HepG2 (cell line): Measurements from ENCODE around the gene KCTD15. TPM values are rescaled to one million over a fixed set of nuclear protein-coding genes. Genes with fewer than 3 reads are reported as not detected.

Experiments used
- ATAC-seq: fragments of 200-7000 bp; cut with Tn5 transposase; 3 replicates; pipeline ENCODE4 v1.9.1; 2020; ENCODE audit warnings: mild to moderate bottlenecking, moderate library complexity
- BruUV-seq: library from RNA; stranded (reverse); fragments of 400-500 nt; replicated peaks from 2 replicates; lab custom pipeline; 2021; lab: Mats Ljungman, UMichigan
- CTCF ChIA-PET: fragments of 300-600 bp; formaldehyde crosslinking; extraction: SDS; loops from one replicate; lab custom pipeline; 2021; ENCODE audit warnings: low total read pairs, inconsistent platforms, low intra/inter-chr PET ratio; lab: Yijun Ruan, JAX
- POLR2A ChIA-PET: fragments of 350-600 bp; sonication (Branson Sonifier 250); formaldehyde crosslinking; loops from one replicate; lab custom pipeline; 2020; ENCODE audit warnings: antibody characterized with exemption, inconsistent platforms; lab: Yijun Ruan, JAX
- DNase-seq: peaks from one replicate; pipeline ENCODE4 v3.0.0-alpha.2; 2015; ENCODE audit warnings: low spot score
- FAIRE-seq: peaks from 3 replicates; lab custom pipeline; 2011; peaks lifted over from hg19 to GRCh38; lab: Jason Lieb, UNC
- H2AFZ ChIP-seq: one replicate; pipeline ENCODE4 v1.6.1; 2011; ENCODE audit warnings: low read length, inconsistent platforms
- H3K27ac ChIP-seq: fragments of 300-600 bp; 3 replicates; pipeline ENCODE4 v1.8.0; 2011; ENCODE audit warnings: mixed run types, mild to moderate bottlenecking, mixed read lengths, low read length, inconsistent platforms; ENCODE audit not compliant: insufficient read depth; ENCODE audit errors: extremely low read length
- H3K27me3 ChIP-seq, 2 experiments: fragments of 200-600 bp in 1 of 2; 2 replicates in 1 of 2; 3 replicates in 1 of 2; pipeline versions ENCODE4 v1.6.0 to v1.8.0; 2011; ENCODE audit warnings: low read length in 2 of 2, mild to moderate bottlenecking in 2 of 2, moderate library complexity in 2 of 2, inconsistent platforms in 1 of 2; ENCODE audit not compliant: insufficient read depth in 2 of 2, control insufficient read depth in 1 of 2
- H3K36me3 ChIP-seq, 2 experiments: fragments of 200-600 bp in 1 of 2; replicated peaks in 1 of 2; 2 replicates in 1 of 2; 3 replicates in 1 of 2; pipeline versions ENCODE4 v1.5.1 to v1.8.0; 2011; ENCODE audit warnings: low read length in 2 of 2, inconsistent platforms in 1 of 2; ENCODE audit not compliant: insufficient read depth in 2 of 2, control insufficient read depth in 1 of 2
- H3K4me1 ChIP-seq: 2 replicates; pipeline ENCODE4 v1.5.1; 2012; ENCODE audit warnings: low read length, inconsistent platforms; ENCODE audit not compliant: insufficient read depth
- H3K4me2 ChIP-seq: 2 replicates; pipeline ENCODE4 v1.6.0; 2011; ENCODE audit warnings: low read depth, low read length, inconsistent platforms
- H3K4me3 ChIP-seq, 3 experiments: fragments of 200-600 bp in 1 of 3; sonication (generic), shearing (Covaris generic) in 1 of 3; replicated peaks in 1 of 3; 2 replicates each; pipeline ENCODE4 v1.5.1; 2011 to 2016; ENCODE audit warnings: low read length in 3 of 3, inconsistent platforms in 2 of 3, low read depth in 2 of 3, mild to moderate bottlenecking in 2 of 3, control low read depth in 1 of 3, mixed read lengths in 1 of 3; ENCODE audit not compliant: insufficient read depth in 1 of 3
- H3K79me2 ChIP-seq: one replicate; pipeline ENCODE4 v1.6.1; 2011; ENCODE audit warnings: low read length, inconsistent platforms; ENCODE audit not compliant: insufficient read depth
- H3K9ac ChIP-seq: 2 replicates; pipeline ENCODE4 v1.6.0; 2011; ENCODE audit warnings: mild to moderate bottlenecking, low read depth, low read length, inconsistent platforms; ENCODE audit not compliant: insufficient read depth
- H3K9me3 ChIP-seq: 2 replicates; pipeline ENCODE4 v1.5.1; 2012; ENCODE audit warnings: mild to moderate bottlenecking, low read length
- H4K20me1 ChIP-seq: 2 replicates; pipeline ENCODE4 v1.6.0; 2011; ENCODE audit warnings: inconsistent platforms, mild to moderate bottlenecking, low read length, moderate library complexity; ENCODE audit not compliant: insufficient read depth
- ATF6 ChIP-seq: sonication (generic); formaldehyde crosslinking; conservative IDR thresholded peaks from 2 replicates; pipeline ENCODE4 v1.4.0; 2020; ENCODE audit warnings: missing genetic modification reagents
- POGZ ChIP-seq: sonication (generic); formaldehyde crosslinking; IDR thresholded peaks from 2 replicates; pipeline ENCODE4 v1.4.0; 2020; ENCODE audit warnings: mild to moderate bottlenecking, missing genetic modification reagents
- POLR2AphosphoS5 ChIP-seq: IDR thresholded peaks from 2 replicates; pipeline ENCODE4 v1.6.1; 2012; ENCODE audit warnings: low read depth, low read length
- RNF2 ChIP-seq: fragments of 450-650 bp; conservative IDR thresholded peaks from 2 replicates; pipeline ENCODE4 v1.6.1; 2016; ENCODE audit warnings: low read depth
- SRF ChIP-seq: IDR thresholded peaks from 2 replicates; pipeline ENCODE4 v1.6.1; 2011; ENCODE audit warnings: mild to moderate bottlenecking, low read depth, low read length, moderate library complexity
- SRY ChIP-seq: sonication (generic); formaldehyde crosslinking; IDR thresholded peaks from 2 replicates; pipeline ENCODE4 v1.8.0; 2022; ENCODE audit warnings: mild to moderate bottlenecking, missing genetic modification reagents
- ZBTB40 ChIP-seq, 2 experiments: fragments of 450-650 bp in 1 of 2; sonication (generic) in 1 of 2; formaldehyde crosslinking in 1 of 2; IDR thresholded peaks; 2 replicates each; pipeline versions ENCODE4 v1.6.1 to v1.8.0; 2016 to 2022; ENCODE audit warnings: antibody characterized with exemption in 1 of 2, mild to moderate bottlenecking in 1 of 2, missing genetic modification reagents in 1 of 2
- ZNF3 ChIP-seq: IDR thresholded peaks from 2 replicates; pipeline ENCODE4 v1.7.0; 2017; ENCODE audit warnings: inconsistent platforms
- ZNF432 ChIP-seq: sonication (generic); formaldehyde crosslinking; IDR thresholded peaks from 2 replicates; pipeline ENCODE4 v1.5.0; 2020; ENCODE audit warnings: missing genetic modification reagents, mild to moderate bottlenecking, borderline replicate concordance
- ZNF574 ChIP-seq: sonication (generic); formaldehyde crosslinking; IDR thresholded peaks from 2 replicates; pipeline ENCODE4 v1.4.0; 2020; ENCODE audit warnings: missing genetic modification reagents
- ZNF629 ChIP-seq: sonication (generic); formaldehyde crosslinking; conservative IDR thresholded peaks from 2 replicates; pipeline ENCODE4 v1.5.0; 2020; ENCODE audit warnings: missing genetic modification reagents
- ZSCAN21 ChIP-seq: sonication (generic); formaldehyde crosslinking; IDR thresholded peaks from 2 replicates; pipeline ENCODE4 v1.8.0; 2022; ENCODE audit warnings: mild to moderate bottlenecking, missing genetic modification reagents, moderate library complexity, borderline replicate concordance
- WGBS: methylation state at CpG from one replicate; pipeline ENCODE4 v1.1.6; 2017; ENCODE audit warnings: low lambda C conversion rate; 5-methylcytosine and 5-hydroxymethylcytosine counted together
- in situ Hi-C: cut with HindIII; loops from 2 replicates; pipeline ENCODE4 v1.10.0; 2017; ENCODE audit warnings: low pct_unique_long_range_greater_than_20kb; ENCODE audit not compliant: extremely low pct_ligation_motif_present
- intact Hi-C: fragments of 100-400 bp; cut with micrococcal nuclease; formaldehyde crosslinking; loops from one replicate; pipeline ENCODE4 v1.10.0; 2022; ENCODE audit not compliant: unreplicated experiment
- polyA plus RNA-seq, 8 experiments: library from polyadenylated mRNA; depleted of rRNA in 3 of 8; stranded (reverse) in 7 of 8; unstranded in 1 of 8; fragments of >200 nt; fragmentation: Illumina TruSeq in 4 of 8; extraction: Trizol in 4 of 8; gene quantifications; 2 replicates each; pipeline versions ENCODE4 v1.2.1 to v1.2.3, GENCODE V29; 2011 to 2016; ENCODE audit warnings: low read depth in 4 of 8, missing spikeins in 1 of 8, mixed read lengths in 1 of 8; ENCODE audit not compliant: insufficient read depth in 1 of 8
- total RNA-seq, 5 experiments: library from RNA; depleted of rRNA; stranded (reverse); fragments of >200 nt; fragmentation: Illumina TruSeq; extraction: Trizol; gene quantifications; 2 replicates each; pipeline ENCODE4 v1.2.3, GENCODE V29; 2016; ENCODE audit warnings: low read depth in 1 of 5

Gene KCTD15
- total and polyA plus RNA-seq, 2 of the 13 experiments (the other 11 are each of a cell fraction or from before 2014, with no cell fraction given): 13.2 to 16.7 TPM

- Histone ChIP-seq H3K27ac (no peak overlapping the region), H3K4me1 (no peaks in the 10 kb centered on the region), H3K36me3 (no peaks in the 10 kb centered on the region), H3K27me3 (peaks cover 0 to 28% of the 10 kb centered on the region in 2 experiments; a peak in 3 of 5 replicates), H4K20me1 (no peaks in the 10 kb centered on the region), H3K79me2 (no peaks in the 10 kb centered on the region), H3K4me2 (no peak overlapping the region), H3K9ac (no peak overlapping the region), H2AFZ (no peak overlapping the region), H3K4me3 (no peak overlapping the region), H3K9me3 (no peaks in the 10 kb centered on the region)
- POLR2A ChIA-PET: no interaction called here
- CTCF ChIA-PET: no interaction called here
- WGBS: no CpG with 5 or more reads among the region's 3 CpGs
- FAIRE-seq (no peak), ATAC-seq (no peak), DNase-seq (no peak)
- intact Hi-C loops: no loop called here
- BruUV-seq: no TSS peak
- in situ Hi-C loops: no loop called here
- TF ChIP-seq ZNF629 (CRISPR knock-in tag) (no peak), POLR2AphosphoS5 (no peak), ATF6 (CRISPR knock-in tag) (no peak), ZNF3 (CRISPR knock-in tag) (no peak), SRF (no peak), RNF2 (no peak), ZNF432 (CRISPR knock-in tag) (no peak), ZBTB40 (IDR thresholded peaks at IDR 0.05) (no peak), ZBTB40 (CRISPR knock-in tag; IDR thresholded peaks at IDR 0.05) (no peak), ZSCAN21 (no peak), SRY (no peak), POGZ (CRISPR knock-in tag) (no peak), ZNF574 (no peak)
These were observed 47.7 kb upstream of the KCTD15 start for GRCh38 chr19:33749016-33749415.
